Adrenal gland (tissue), 12 donors: ENCODE results near the gene NMRK2. TPM values are rescaled to one million over a fixed set of nuclear protein-coding genes. Genes with fewer than 3 reads are reported as not detected.

ENCODE experiments used
- DNase-seq, 7 donors: peaks; one replicate each; pipeline ENCODE4 v3.0.0-alpha.2; 2019 to 2020
- H3K27ac ChIP-seq, 5 donors: fragments of 200-600 bp; sonication (generic) in 4 of 5; 1 replicate in 3 of 5; 2 replicates in 2 of 5; pipeline versions ENCODE4 v1.5.1 to v1.8.0; 2016 to 2020; ENCODE audit warnings: mild to moderate bottlenecking in 1 of 5
- H3K27me3 ChIP-seq: fragments of 200-600 bp; 2 replicates; pipeline ENCODE4 v1.8.0; 2021
- H3K36me3 ChIP-seq, 2 donors: fragments of 200-600 bp; replicated peaks in 1 of 2; 1 replicate in 1 of 2; 2 replicates in 1 of 2; pipeline versions ENCODE4 v1.5.1 to v1.8.0; 2018 to 2022
- H3K4me1 ChIP-seq, 2 donors: fragments of 200-600 bp; replicated peaks in 1 of 2; 1 replicate in 1 of 2; 2 replicates in 1 of 2; pipeline versions ENCODE4 v1.5.1 to v1.8.0; 2018 to 2021
- H3K4me3 ChIP-seq, 4 donors: fragments of 200-600 bp; sonication (generic) in 3 of 4; one replicate each; pipeline ENCODE4 v1.5.1; 2016 to 2018
- H3K9me3 ChIP-seq, 3 donors: fragments of 200-600 bp; sonication (generic) in 1 of 3; replicated peaks in 1 of 3; 1 replicate in 2 of 3; 2 replicates in 1 of 3; pipeline versions ENCODE4 v1.5.1 to v1.8.0; 2016 to 2021
- CTCF ChIP-seq, 6 experiments: fragments of 450-650 bp in 4 of 6; fragments of 200-600 bp in 2 of 6; sonication (generic) in 1 of 6; IDR thresholded peaks; 1 replicate in 5 of 6; 2 replicates in 1 of 6; pipeline versions ENCODE4 v1.5.1 to v1.8.0; 2016 to 2021; ENCODE audit warnings: antibody characterized with exemption in 6 of 6, mild to moderate bottlenecking in 2 of 6, moderate library complexity in 1 of 6
- POLR2A ChIP-seq, 2 donors: fragments of 450-650 bp; IDR thresholded peaks; one replicate each; pipeline ENCODE4 v1.6.1; 2017; ENCODE audit warnings: antibody characterized with exemption in 2 of 2, mild to moderate bottlenecking in 2 of 2, moderate library complexity in 1 of 2
- WGBS, 4 donors: extraction: QIAGEN DNeasy Blood & Tissue Kit in 2 of 4; methylation state at CpG; one replicate each; pipeline versions ENCODE4 v1.1.5 to v1.1.7; 2013 to 2017; 5-methylcytosine and 5-hydroxymethylcytosine counted together
- intact Hi-C, 2 donors: fragments of 100-400 bp; cut with DNase I; formaldehyde crosslinking; loops; one replicate each; pipeline versions ENCODE4 v1.14.1 to v1.15.0; 2022 to 2023
- microRNA counts, 2 donors: library from miRNA; unstranded; fragments of <30 nt; microRNA quantifications; one replicate each; lab custom pipeline; 2016
- microRNA-seq, 3 donors: library from miRNA; unstranded; fragments of <30 nt; microRNA quantifications; one replicate each; pipeline ENCODE4, GENCODE V29; 2017 to 2020
- polyA plus RNA-seq, 3 donors: library from polyadenylated mRNA; stranded (reverse); fragments of 200-250 nt in 2 of 3; fragments of 350-450 nt in 1 of 3; fragmentation: Illumina TruSeq in 1 of 3; extraction: RNeasy Lipid Tissue Mini Kit (QIAGEN cat#74804) in 1 of 3; gene quantifications; one replicate each; pipeline ENCODE4 v1.2.3, GENCODE V29; 2013 to 2014
- small RNA-seq, 2 donors: library from RNA; depleted of rRNA; stranded (forward); fragments of <200 nt; gene quantifications; one replicate each; pipeline ENCODE3, GENCODE V24; 2016
- total RNA-seq, 9 donors: library from RNA; depleted of rRNA in 4 of 9; stranded (reverse); fragments of >200 nt in 4 of 9; fragments of 120-200 nt in 1 of 9; fragmentation: NEBNext Ultra II Directional in 1 of 9; extraction: Animal tissue kit (Norgen Biotek cat#: 25700) in 1 of 9; gene quantifications; one replicate each; pipeline versions ENCODE4 v1.1.0 to v1.2.4, GENCODE V29; 2013 to 2023
- donor health status: healthy with polysubstance abuse.
- donor health status: Bipolar disorder and iron deficiency.
- donor health status: DM: yes; HTN: yes; CAD: no.
- donor health status: DM: no; HTN: no; CAD: no.
- donor health status: DM: no; HTN: no; CAD: no.
- donor health status: DM: yes; HTN: yes; CAD: no.

Gene NMRK2
- total and polyA plus RNA-seq, 12 donors, result 0.36 to 14.7 (median 1.9) TPM; not detected in 4

GRCh38 chr19:3986260-3987041 is 53.6 kb downstream of the NMRK2 start:
- Histone ChIP-seq H3K4me3 (peak overlapping the region in 2 of 4 donors; percentile 91 to 98), H3K27ac (peak overlapping the region; percentile 24 to 98 (median 50)), H3K4me1 (peaks cover 19 to 46% of the 10 kb centered on the region in 2 donors), H3K27me3 (no peaks in the 10 kb centered on the region), H3K9me3 (no peaks in the 10 kb centered on the region), H3K36me3 (peaks cover 0 to 26% of the 10 kb centered on the region in 2 donors)
- intact Hi-C loops, result no loop called here
- WGBS, 4 donors, result 2 to 5% (median 2%) methylated on average over 19 to 21 of the region's 21 CpGs
- DNase-seq, result peak in 5 of 7 donors; percentile 67 to 81 (median 75)
- TF ChIP-seq CTCF (IDR thresholded peaks at IDR 0.05) (peak; percentile 26 to 81 (median 64)), POLR2A (IDR thresholded peaks at IDR 0.05) (no peak)

GRCh38 chr19:3987619-3988371 is 54.9 kb downstream of the NMRK2 start:
- no peaks in the 10 kb centered on the region for H3K9me3 ChIP-seq
- H3K36me3 ChIP-seq, result peaks cover 0 to 13% of the 10 kb centered on the region in 2 donors
- WGBS, 4 donors, result 5 to 8% (median 8%) methylated on average over 21 to 30 of the region's 30 CpGs
- TF ChIP-seq CTCF (IDR thresholded peaks at IDR 0.05) (peak; percentile 72 to 86 (median 82)), POLR2A (IDR thresholded peaks at IDR 0.05) (no peak)
- H3K4me3 ChIP-seq, result peak overlapping the region in 1 of 4 donors; percentile 39
- DNase-seq, result peak; percentile 83 to 94 (median 89)
- H3K27me3 ChIP-seq, result no peaks in the 10 kb centered on the region
- no peak overlapping the region for H3K27ac ChIP-seq
- intact Hi-C loops, result no loop called here
- H3K4me1 ChIP-seq, result peaks cover 19 to 41% of the 10 kb centered on the region in 2 donors

- TF ChIP-seq CTCF (IDR thresholded peaks at IDR 0.05), result no peak
- no peak for TF ChIP-seq POLR2A (IDR thresholded peaks at IDR 0.05)
- H3K36me3 ChIP-seq, result no peaks in the 10 kb centered on the region
- intact Hi-C loops, result loop anchor here in 1 of 2 donors (10.0 kb wide), 1 partner anchor 214 kb away; no protein-coding TSS in a partner anchor
- no peak for DNase-seq
- no peak overlapping the region for H3K4me3 ChIP-seq
- H3K27ac ChIP-seq, result no peak overlapping the region
- H3K4me1 ChIP-seq, result peaks cover 10 to 21% of the 10 kb centered on the region in 2 donors
- H3K9me3 ChIP-seq, result no peaks in the 10 kb centered on the region
- H3K27me3 ChIP-seq, result no peaks in the 10 kb centered on the region
- 67 to 76% (median 69%) methylated on average over 3 of the region's 3 CpGs for WGBS, 4 donors
Observed at GRCh38 chr19:3990815-3991117, 57.9 kb downstream of the NMRK2 start.

MicroRNAs within 50 kb of the gene (microRNA counts, 767-probe panel; counts per million panel counts)
- microRNA hsa-miR-637 (lab: Ali Mortazavi, UCI), result 0 counts per million in 2 donors

Small RNA genes within 50 kb of the gene (microRNA-seq; reads per million reads assigned to microRNA genes)
- 0 reads per million in 3 donors for gene MIR637

Small RNA genes within 50 kb of the gene (small RNA-seq; reads per million reads assigned to genes)
- 0 reads per million in 2 donors for gene RN7SL202P
- gene SNORD37, result 13.5 to 14.8 reads per million in 2 donors

Other genes starting within 250 kb of the NMRK2 start
- gene PIP5K1C, start 232.6 kb upstream of the NMRK2 start, total RNA-seq, result 10 to 100 TPM in 8 of 9 donors, 1 to 10 TPM in 1; 4.0 to 44.7 (median 31.1) TPM
- gene PIP5K1C, start 232.6 kb upstream of the NMRK2 start, polyA plus RNA-seq, result 10 to 100 TPM in 2 of 3 donors, 1 to 10 TPM in 1; 8.8 to 31.6 (median 18.6) TPM
- gene TJP3, start 224.7 kb upstream of the NMRK2 start, total RNA-seq, result 1 to 10 TPM in 1 of 9 donors, under 1 TPM in 4, not detected in 4; 0.14 to 2.5 (median 0.27) TPM
- under 1 TPM in 1 of 3 donors, not detected in 2; 0.07 TPM for gene TJP3, start 224.7 kb upstream of the NMRK2 start, polyA plus RNA-seq
- gene APBA3, start 171.4 kb upstream of the NMRK2 start, total RNA-seq, result 10 to 100 TPM; 11.1 to 35.6 (median 20.5) TPM
- gene APBA3, start 171.4 kb upstream of the NMRK2 start, polyA plus RNA-seq, result 10 to 100 TPM in 2 of 3 donors, 1 to 10 TPM in 1; 2.6 to 43.8 (median 24.0) TPM
- gene MRPL54, start 170.4 kb upstream of the NMRK2 start, total RNA-seq, result 100 to 1,000 TPM in 7 of 9 donors, 10 to 100 TPM in 2; 83.2 to 229 (median 107) TPM
- 100 to 1,000 TPM in 1 of 3 donors, 10 to 100 TPM in 2; 60.2 to 172 (median 100.0) TPM for gene MRPL54, start 170.4 kb upstream of the NMRK2 start, polyA plus RNA-seq
- gene RAX2, start 160.8 kb upstream of the NMRK2 start, total RNA-seq, result not detected
- gene RAX2, start 160.8 kb upstream of the NMRK2 start, polyA plus RNA-seq, result not detected
- gene MATK, start 146.7 kb upstream of the NMRK2 start, total RNA-seq, result 1 to 10 TPM in 5 of 9 donors, under 1 TPM in 4; 0.72 to 3.3 (median 1.2) TPM
- gene MATK, start 146.7 kb upstream of the NMRK2 start, polyA plus RNA-seq, result 10 to 100 TPM in 1 of 3 donors, 1 to 10 TPM in 1, under 1 TPM in 1; 0.26 to 20.7 (median 3.5) TPM
- gene ZFR2, start 64.0 kb upstream of the NMRK2 start, total RNA-seq, result 1 to 10 TPM in 3 of 9 donors, under 1 TPM in 3, not detected in 3; 0.19 to 3.3 (median 1.2) TPM
- gene ZFR2, start 64.0 kb upstream of the NMRK2 start, polyA plus RNA-seq, result 10 to 100 TPM in 1 of 3 donors, 1 to 10 TPM in 1, under 1 TPM in 1; 0.90 to 13.2 (median 2.4) TPM
- gene ATCAY, start 52.4 kb upstream of the NMRK2 start, total RNA-seq, result 1 to 10 TPM in 4 of 9 donors, under 1 TPM in 1, not detected in 4; 0.72 to 9.3 (median 5.8) TPM
- gene ATCAY, start 52.4 kb upstream of the NMRK2 start, polyA plus RNA-seq, result 1 to 10 TPM; 1.6 to 6.3 (median 6.1) TPM
- gene DAPK3, start 38.0 kb downstream of the NMRK2 start, total RNA-seq, result 10 to 100 TPM; 27.2 to 83.2 (median 46.7) TPM
- gene DAPK3, start 38.0 kb downstream of the NMRK2 start, polyA plus RNA-seq, result 10 to 100 TPM; 17.6 to 79.0 (median 44.0) TPM
- 1,000 to 10,000 TPM; 1,439 to 3,482 (median 2,137) TPM for gene EEF2, start 52.4 kb downstream of the NMRK2 start, total RNA-seq
- 1,000 to 10,000 TPM in 2 of 3 donors, 100 to 1,000 TPM in 1; 752 to 2,793 (median 1,120) TPM for gene EEF2, start 52.4 kb downstream of the NMRK2 start, polyA plus RNA-seq
- gene PIAS4, start 74.7 kb downstream of the NMRK2 start, total RNA-seq, result 10 to 100 TPM; 16.6 to 40.7 (median 27.7) TPM
- 10 to 100 TPM; 13.7 to 22.3 (median 21.2) TPM for gene PIAS4, start 74.7 kb downstream of the NMRK2 start, polyA plus RNA-seq
- 10 to 100 TPM in 8 of 9 donors, 1 to 10 TPM in 1; 4.5 to 77.2 (median 57.4) TPM for gene ZBTB7A, start 133.8 kb downstream of the NMRK2 start, total RNA-seq
- 10 to 100 TPM in 2 of 3 donors, 1 to 10 TPM in 1; 7.1 to 22.5 (median 10.6) TPM for gene ZBTB7A, start 133.8 kb downstream of the NMRK2 start, polyA plus RNA-seq
- gene MAP2K2, start 191.1 kb downstream of the NMRK2 start, total RNA-seq, result 100 to 1,000 TPM in 7 of 9 donors, 10 to 100 TPM in 2; 81.5 to 188 (median 140) TPM
- 100 to 1,000 TPM; 114 to 369 (median 336) TPM for gene MAP2K2, start 191.1 kb downstream of the NMRK2 start, polyA plus RNA-seq
- 10 to 100 TPM in 1 of 9 donors, 1 to 10 TPM in 2, under 1 TPM in 3, not detected in 3; 0.38 to 30.4 (median 1.4) TPM for gene CREB3L3, start 220.6 kb downstream of the NMRK2 start, total RNA-seq
- 1 to 10 TPM in 2 of 3 donors, under 1 TPM in 1; 0.60 to 4.4 (median 1.0) TPM for gene CREB3L3, start 220.6 kb downstream of the NMRK2 start, polyA plus RNA-seq
- gene SIRT6, start 249.5 kb downstream of the NMRK2 start, total RNA-seq, result 10 to 100 TPM in 8 of 9 donors, 1 to 10 TPM in 1; 7.8 to 39.2 (median 21.9) TPM
- 10 to 100 TPM in 2 of 3 donors, 1 to 10 TPM in 1; 2.8 to 72.8 (median 53.7) TPM for gene SIRT6, start 249.5 kb downstream of the NMRK2 start, polyA plus RNA-seq
- 1 to 10 TPM; 1.1 to 9.9 (median 3.2) TPM for gene ANKRD24, start 249.6 kb downstream of the NMRK2 start, total RNA-seq
- 10 to 100 TPM in 2 of 3 donors, 1 to 10 TPM in 1; 1.1 to 17.2 (median 14.7) TPM for gene ANKRD24, start 249.6 kb downstream of the NMRK2 start, polyA plus RNA-seq